Stomach (tissue), 9 donors: ENCODE measurements around the gene PSMB7. TPM values are rescaled to one million over a fixed set of nuclear protein-coding genes. Genes with fewer than 3 reads are reported as not detected.

ENCODE experiments used
- DNase-seq, 2 donors: peaks; one replicate each; pipeline versions ENCODE4 v3.0.0 to v3.0.0-alpha.2; 2013 to 2019
- H3K27ac ChIP-seq, 5 donors: fragments of 200-600 bp in 4 of 5; sonication (generic) in 4 of 5; one replicate each; pipeline ENCODE4 v1.5.1; 2013 to 2019; ENCODE audit warnings: mild to moderate bottlenecking in 1 of 5, moderate library complexity in 1 of 5
- H3K27me3 ChIP-seq, 3 donors: fragments of 200-600 bp; sonication (generic); one replicate each; pipeline ENCODE4 v1.5.1; 2017 to 2019; ENCODE audit warnings: mixed run types in 1 of 3
- H3K36me3 ChIP-seq, 4 donors: fragments of 200-600 bp; sonication (generic); 1 replicate in 3 of 4; 2 replicates in 1 of 4; pipeline ENCODE4 v1.5.1; 2016 to 2019
- H3K4me1 ChIP-seq, 4 donors: fragments of 200-600 bp; sonication (generic); one replicate each; pipeline ENCODE4 v1.5.1; 2016 to 2019
- H3K4me3 ChIP-seq, 4 donors: fragments of 200-600 bp; sonication (generic) in 3 of 4; one replicate each; pipeline ENCODE4 v1.5.1; 2016 to 2019; ENCODE audit warnings: mild to moderate bottlenecking in 1 of 4
- H3K9me3 ChIP-seq, 4 donors: fragments of 200-600 bp; sonication (generic); one replicate each; pipeline ENCODE4 v1.5.1; 2016 to 2019
- EP300 ChIP-seq: sonication (generic); formaldehyde crosslinking; IDR thresholded peaks from one replicate; pipeline ENCODE4 v1.6.1; 2017; ENCODE audit warnings: antibody characterized with exemption
- POLR2A ChIP-seq, 4 donors: fragments of 450-650 bp; IDR thresholded peaks; one replicate each; pipeline ENCODE4 v1.6.1; 2016; ENCODE audit warnings: antibody characterized with exemption in 4 of 4, control low read depth in 2 of 4, mild to moderate bottlenecking in 1 of 4, moderate library complexity in 1 of 4
- POLR2AphosphoS5 ChIP-seq, 3 donors: sonication (generic); formaldehyde crosslinking; IDR thresholded peaks; one replicate each; pipeline ENCODE4 v1.6.1; 2016; ENCODE audit warnings: antibody characterized with exemption in 3 of 3
- WGBS, 5 donors: extraction: QIAGEN DNeasy Blood & Tissue Kit in 3 of 5; methylation state at CpG; one replicate each; pipeline versions ENCODE4 v1.1.5 to v1.1.7; 2013 to 2018; 5-methylcytosine and 5-hydroxymethylcytosine counted together
- intact Hi-C: fragments of 100-400 bp; cut with DNase I; formaldehyde crosslinking; loops from one replicate; pipeline ENCODE4 v1.15.1; 2023; ENCODE audit warnings: low total_unique reads
- polyA plus RNA-seq, 3 donors: library from polyadenylated mRNA; stranded (reverse); fragments of 200-250 nt; gene quantifications; one replicate each; pipeline ENCODE4 v1.2.3, GENCODE V29; 2013
- total RNA-seq, 5 donors: library from RNA; depleted of rRNA; stranded (reverse); fragments of >200 nt; gene quantifications; one replicate each; pipeline versions ENCODE4 v1.1.0 to v1.2.3, GENCODE V29; 2014 to 2016
- TF ChIP-seq, protein P1 (sequence below), 7 experiments: fragments of 450-650 bp in 4 of 7; fragments of 200-600 bp in 3 of 7; sonication (generic) in 3 of 7; IDR thresholded peaks; one replicate each; pipeline ENCODE4 v1.5.1; 2016 to 2019; ENCODE audit warnings: antibody characterized with exemption in 7 of 7, control low read depth in 2 of 7, mild to moderate bottlenecking in 1 of 7
- donor health status: healthy with polysubstance abuse.
- donor health status: Bipolar disorder and iron deficiency.
- donor health status: healthy.

PSMB7 gene
- total and polyA plus RNA-seq, 8 donors = 4.9 to 213 (median 118) TPM

DNA sequence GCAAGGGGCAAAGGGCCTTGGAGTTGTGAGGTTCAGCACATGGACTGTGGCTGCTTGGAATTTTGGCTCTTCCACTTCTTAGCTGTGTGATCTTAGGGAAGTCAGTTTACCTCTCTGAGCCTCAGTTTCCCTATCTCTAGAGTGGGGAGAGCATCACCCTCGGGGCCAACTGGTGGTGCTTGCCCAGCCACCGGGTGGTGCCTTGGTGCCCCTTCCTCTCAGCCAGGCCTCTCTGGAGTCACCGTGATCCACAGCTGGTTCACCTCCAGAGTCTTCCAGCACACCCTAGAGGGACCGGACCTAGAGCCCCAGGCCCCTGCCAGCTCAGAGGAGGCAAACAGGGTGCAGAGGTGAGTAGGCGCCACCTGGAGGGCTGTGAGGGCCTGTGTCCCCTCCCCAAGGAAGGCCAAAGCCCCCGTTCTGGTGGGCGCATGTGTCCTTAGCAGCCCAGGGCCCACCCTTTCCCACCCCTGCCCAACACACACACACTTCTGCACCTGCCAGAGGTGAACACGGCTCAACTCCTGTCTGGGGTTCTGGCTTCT lies 42.7 kb upstream of the PSMB7 start:
- Histone ChIP-seq H3K4me3 (no peak overlapping the region), H3K36me3 (no peaks in the 10 kb centered on the region), H3K9me3 (no peaks in the 10 kb centered on the region), H3K4me1 (peaks cover 4 to 10% (median 6%) of the 10 kb centered on the region in 4 donors), H3K27ac (no peak overlapping the region), H3K27me3 (peaks cover 0 to 29% (median 19%) of the 10 kb centered on the region in 3 donors)
- 65 to 84% (median 73%) methylated on average over 7 to 8 of the region's 8 CpGs for WGBS, 5 donors
- TF ChIP-seq POLR2A (IDR thresholded peaks at IDR 0.05) (no peak), POLR2AphosphoS5 (IDR thresholded peaks at IDR 0.05) (no peak), EP300 (no peak)
- TF ChIP-seq, protein P1, sequence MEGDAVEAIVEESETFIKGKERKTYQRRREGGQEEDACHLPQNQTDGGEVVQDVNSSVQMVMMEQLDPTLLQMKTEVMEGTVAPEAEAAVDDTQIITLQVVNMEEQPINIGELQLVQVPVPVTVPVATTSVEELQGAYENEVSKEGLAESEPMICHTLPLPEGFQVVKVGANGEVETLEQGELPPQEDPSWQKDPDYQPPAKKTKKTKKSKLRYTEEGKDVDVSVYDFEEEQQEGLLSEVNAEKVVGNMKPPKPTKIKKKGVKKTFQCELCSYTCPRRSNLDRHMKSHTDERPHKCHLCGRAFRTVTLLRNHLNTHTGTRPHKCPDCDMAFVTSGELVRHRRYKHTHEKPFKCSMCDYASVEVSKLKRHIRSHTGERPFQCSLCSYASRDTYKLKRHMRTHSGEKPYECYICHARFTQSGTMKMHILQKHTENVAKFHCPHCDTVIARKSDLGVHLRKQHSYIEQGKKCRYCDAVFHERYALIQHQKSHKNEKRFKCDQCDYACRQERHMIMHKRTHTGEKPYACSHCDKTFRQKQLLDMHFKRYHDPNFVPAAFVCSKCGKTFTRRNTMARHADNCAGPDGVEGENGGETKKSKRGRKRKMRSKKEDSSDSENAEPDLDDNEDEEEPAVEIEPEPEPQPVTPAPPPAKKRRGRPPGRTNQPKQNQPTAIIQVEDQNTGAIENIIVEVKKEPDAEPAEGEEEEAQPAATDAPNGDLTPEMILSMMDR (IDR thresholded peaks at IDR 0.05) = no peak
- intact Hi-C loops = no loop called here
- no peak for DNase-seq

- H3K27me3 ChIP-seq = peaks cover under 1 to 35% (median 26%) of the 10 kb centered on the region in 3 donors
- no peak for TF ChIP-seq EP300
- no peak for DNase-seq
- no peak overlapping the region for H3K27ac ChIP-seq
- H3K4me1 ChIP-seq = peaks cover 4 to 12% (median 8%) of the 10 kb centered on the region in 4 donors
- 74 to 86% (median 79%) methylated on average over 17 to 18 of the region's 18 CpGs for WGBS, 5 donors
- intact Hi-C loops = no loop called here
- H3K36me3 ChIP-seq = no peaks in the 10 kb centered on the region
- no peak overlapping the region for H3K4me3 ChIP-seq
- H3K9me3 ChIP-seq = no peaks in the 10 kb centered on the region
Observed at GRCh38 chr9:124457079-124457886, 42.0 kb upstream of the PSMB7 start.

DNA sequence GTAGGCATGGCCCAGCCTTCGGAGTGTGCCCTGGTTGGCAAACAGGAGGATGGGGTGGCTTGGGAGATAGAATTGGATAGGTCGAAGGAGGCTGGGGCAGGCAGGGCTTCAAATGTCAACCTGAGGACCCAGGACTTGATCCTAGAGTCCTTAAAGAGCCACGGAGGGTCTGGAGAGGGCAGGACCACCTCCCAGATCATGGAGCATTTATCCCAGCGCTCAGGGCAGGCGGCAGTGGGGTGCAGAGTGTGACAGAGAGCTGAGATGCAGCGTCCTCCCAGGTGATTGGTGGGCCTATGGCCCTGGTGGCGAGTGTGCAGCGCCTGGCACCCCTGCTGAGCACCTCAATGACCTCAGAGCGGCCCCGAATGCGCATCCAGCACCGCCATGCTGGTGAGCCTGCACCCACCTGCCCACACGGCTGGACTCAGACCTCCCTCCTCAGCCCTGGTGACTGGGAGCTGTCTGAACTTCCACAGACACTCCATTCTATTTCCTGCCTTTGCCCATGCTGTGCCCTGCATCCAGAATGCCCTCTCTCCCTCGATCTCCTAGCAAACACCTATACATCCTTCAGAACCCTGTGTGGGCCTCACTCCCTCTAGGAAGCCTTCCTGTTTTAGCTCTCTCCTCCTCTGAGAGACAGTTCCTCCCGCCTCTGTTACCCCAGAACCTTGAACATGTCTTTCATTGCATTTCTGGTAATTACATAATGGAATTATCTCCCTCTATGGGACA lies 41.3 kb upstream of the PSMB7 start:
- Histone ChIP-seq H3K27me3 (peaks cover 7 to 43% (median 34%) of the 10 kb centered on the region in 3 donors), H3K27ac (no peak overlapping the region), H3K4me1 (peaks cover 4 to 12% (median 8%) of the 10 kb centered on the region in 4 donors), H3K9me3 (no peaks in the 10 kb centered on the region), H3K4me3 (no peak overlapping the region), H3K36me3 (no peaks in the 10 kb centered on the region)
- 58 to 69% (median 62%) methylated on average over 10 to 15 of the region's 15 CpGs for WGBS, 5 donors
- intact Hi-C loops = no loop called here
- no peak for TF ChIP-seq POLR2AphosphoS5 (IDR thresholded peaks at IDR 0.05)
- TF ChIP-seq EP300 = no peak
- TF ChIP-seq, protein P1 (IDR thresholded peaks at IDR 0.05) = no peak
- TF ChIP-seq POLR2A (IDR thresholded peaks at IDR 0.05) = no peak
- no peak for DNase-seq

- intact Hi-C loops = no loop called here
- Histone ChIP-seq H3K27me3 (peaks cover 7 to 50% (median 41%) of the 10 kb centered on the region in 3 donors), H3K9me3 (no peaks in the 10 kb centered on the region), H3K27ac (no peak overlapping the region), H3K36me3 (no peaks in the 10 kb centered on the region), H3K4me1 (peaks cover 5 to 16% (median 8%) of the 10 kb centered on the region in 4 donors), H3K4me3 (no peak overlapping the region)
- TF ChIP-seq EP300 (no peak), POLR2AphosphoS5 (IDR thresholded peaks at IDR 0.05) (no peak), POLR2A (IDR thresholded peaks at IDR 0.05) (no peak)
- TF ChIP-seq, protein P1 (IDR thresholded peaks at IDR 0.05) = no peak
- 77 to 88% (median 79%) methylated on average over 7 of the region's 7 CpGs for WGBS, 5 donors
- DNase-seq = no peak
Observed at GRCh38 chr9:124455820-124456219, 40.6 kb upstream of the PSMB7 start.
